ENCODE data around the gene SOCS3.

GRCh38 chr17:78361225-78361701 is 1.4 kb upstream of the SOCS3 start:
- TF ChIP-seq CTCF (conservative IDR thresholded peaks at IDR 0.05; ENCODE audit: low read length) = no peak
- no peak for TF ChIP-seq EZH2phosphoT487 (IDR thresholded peaks at IDR 0.05; ENCODE audit: borderline replicate concordance, low read depth, low read length)

All from OCI-LY7 (cell line).